ENCODE measurements around the gene TTLL9. TPM values are rescaled to one million over a fixed set of nuclear protein-coding genes. Genes with fewer than 3 reads are reported as not detected.

Gene TTLL9
- total RNA-seq, 6 experiments from 2014 or later = not detected

DNA sequence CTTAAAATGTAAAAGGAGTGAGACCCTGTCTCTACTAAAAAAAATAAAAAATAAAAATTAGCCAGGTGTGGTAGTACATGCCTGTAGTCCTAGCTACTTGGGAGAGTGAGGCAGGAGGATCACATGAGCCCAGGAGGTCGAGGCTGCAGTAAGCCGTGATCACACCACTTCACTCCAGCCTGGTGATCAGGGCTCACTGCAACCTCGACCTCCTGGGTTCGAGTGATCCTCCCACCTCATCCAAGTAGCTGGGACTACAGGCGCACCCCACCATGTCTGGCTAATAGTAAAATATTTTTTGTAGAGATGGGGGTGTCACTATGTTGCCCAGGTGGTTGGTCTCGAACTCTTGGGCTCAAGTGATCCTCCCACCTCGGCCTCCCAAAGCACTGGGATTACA is 17.0 kb upstream of the TTLL9 start:
- Histone ChIP-seq H3K9me3 (no peaks in the 10 kb centered on the region), H3K27me3 (no peaks in the 10 kb centered on the region), H3K36me3 (no peaks in the 10 kb centered on the region), H3K4me3 (no peak overlapping the region), H3K4me1 (no peaks in the 10 kb centered on the region), H3K27ac (no peak overlapping the region)
- TF ChIP-seq CTCF (IDR thresholded peaks at IDR 0.05) (no peak), POLR2A (IDR thresholded peaks at IDR 0.05) (no peak)
- DNase-seq (peak in 2 of 3 donors; percentile 4 to 5), ATAC-seq (no peak)
- intact Hi-C loops (cut with DNase I) = loop anchor here (5.0 to 10.0 kb wide), 2 partner anchors 99 to 171 kb away; partner anchors contain the start of gene PDRG1 (in 2 of the 2)
- 40% methylated on average over 5 of the region's 7 CpGs for WGBS (ENCODE audit: insufficient coverage, low coverage, low lambda C conversion rate, missing lambda C conversion rate)

- DNase-seq = peak in 1 of 3 donors; percentile 23
- Histone ChIP-seq H3K4me3 (no peak overlapping the region), H3K9me3 (no peaks in the 10 kb centered on the region), H3K4me1 (peaks cover 0 to 6% (median 0%) of the 10 kb centered on the region in 4 donors), H3K27ac (no peak overlapping the region), H3K36me3 (no peaks in the 10 kb centered on the region), H3K27me3 (peaks cover 0 to 9% of the 10 kb centered on the region in 2 donors)
- WGBS (ENCODE audit: insufficient coverage, low coverage, low lambda C conversion rate, missing lambda C conversion rate) = 55% methylated on average over 3 of the region's 3 CpGs
- no peak for ATAC-seq
- TF ChIP-seq CTCF (IDR thresholded peaks at IDR 0.05) = no peak
- TF ChIP-seq POLR2A (IDR thresholded peaks at IDR 0.05) = no peak
- intact Hi-C loops (cut with DNase I) = loop anchor here in 1 of 2 donors (10.0 kb wide), 1 partner anchor 168 kb away; no protein-coding TSS in a partner anchor
Observed at GRCh38 chr20:31856516-31856915, 13.9 kb upstream of the TTLL9 start.

GRCh38 chr20:31857861-31858759 is 12.3 kb upstream of the TTLL9 start:
- TF ChIP-seq CTCF (IDR thresholded peaks at IDR 0.05) (no peak), POLR2A (IDR thresholded peaks at IDR 0.05) (no peak)
- no peak for ATAC-seq
- no peaks in the 10 kb centered on the region for H3K36me3 ChIP-seq
- peak in 1 of 3 donors; percentile 33 for DNase-seq
- no peaks in the 10 kb centered on the region for H3K9me3 ChIP-seq
- 60% methylated on average over 12 of the region's 15 CpGs for WGBS (ENCODE audit: insufficient coverage, low coverage, low lambda C conversion rate, missing lambda C conversion rate)
- no peak overlapping the region for H3K27ac ChIP-seq
- peaks cover 0 to 9% of the 10 kb centered on the region in 2 donors for H3K27me3 ChIP-seq
- intact Hi-C loops (cut with DNase I) = loop anchor here in 1 of 2 donors (10.0 kb wide), 1 partner anchor 167 kb away; no protein-coding TSS in a partner anchor
- H3K4me1 ChIP-seq = peaks cover 0 to 10% (median 0%) of the 10 kb centered on the region in 4 donors
- H3K4me3 ChIP-seq = no peak overlapping the region

DNA sequence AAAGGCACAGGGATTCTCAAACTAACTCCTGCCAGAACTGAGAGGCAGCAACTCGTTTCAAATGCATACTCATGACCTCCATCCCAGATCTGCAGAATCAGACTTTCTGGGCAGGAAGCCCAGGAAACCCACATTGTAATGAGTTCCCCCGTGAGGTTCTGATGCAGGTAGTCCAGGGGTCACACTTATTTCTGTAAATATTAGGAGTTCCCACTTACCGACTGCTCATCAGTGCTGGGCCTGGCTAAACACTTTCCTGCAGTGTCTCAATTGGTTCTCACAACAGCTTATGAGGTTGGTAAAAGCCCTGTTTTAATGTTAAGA is 11.7 kb upstream of the TTLL9 start:
- TF ChIP-seq POLR2A (IDR thresholded peaks at IDR 0.05) = no peak
- no peak for TF ChIP-seq CTCF (IDR thresholded peaks at IDR 0.05)
- H3K9me3 ChIP-seq = no peaks in the 10 kb centered on the region
- H3K4me1 ChIP-seq = peaks cover 0 to 10% (median 0%) of the 10 kb centered on the region in 4 donors
- WGBS (ENCODE audit: insufficient coverage, low coverage, low lambda C conversion rate, missing lambda C conversion rate) = 54% methylated on average over 2 of the region's 3 CpGs
- no peaks in the 10 kb centered on the region for H3K36me3 ChIP-seq
- intact Hi-C loops (cut with DNase I) = loop anchor here in 1 of 2 donors (10.0 kb wide), 1 partner anchor 166 kb away; no protein-coding TSS in a partner anchor
- no peak for ATAC-seq
- H3K4me3 ChIP-seq = no peak overlapping the region
- peaks cover 0 to 9% of the 10 kb centered on the region in 2 donors for H3K27me3 ChIP-seq
- H3K27ac ChIP-seq = no peak overlapping the region
- DNase-seq = peak in 1 of 3 donors; percentile 4

Measured in right lobe of liver (tissue), 6 donors.